Mesenteric fat pad (tissue), 1 donor: Measurements from ENCODE around the gene CFAP97D1. TPM values are rescaled to one million over a fixed set of nuclear protein-coding genes. Genes with fewer than 3 reads are reported as not detected.
"Not testable (repeated sequence)": the region's sequence is repeated elsewhere in the genome, so short reads cannot be mapped to it uniquely, and the experiment has no call there.

Source experiments
- DNase-seq: peaks from one replicate; pipeline ENCODE4 v3.0.0-alpha.2; 2020; ENCODE audit warnings: low spot score
- total RNA-seq: library from RNA; stranded (reverse); fragmentation: NEBNext Ultra II Directional; extraction: Animal tissue kit (Norgen Biotek cat#: 25700); gene quantifications from one replicate; pipeline ENCODE4 v1.2.1, GENCODE V29; 2021
- donor health status: DM: yes; HTN: yes; CAD: no.

Gene CFAP97D1
- total RNA-seq, 1 donor from 2014 or later = not detected

DNA sequence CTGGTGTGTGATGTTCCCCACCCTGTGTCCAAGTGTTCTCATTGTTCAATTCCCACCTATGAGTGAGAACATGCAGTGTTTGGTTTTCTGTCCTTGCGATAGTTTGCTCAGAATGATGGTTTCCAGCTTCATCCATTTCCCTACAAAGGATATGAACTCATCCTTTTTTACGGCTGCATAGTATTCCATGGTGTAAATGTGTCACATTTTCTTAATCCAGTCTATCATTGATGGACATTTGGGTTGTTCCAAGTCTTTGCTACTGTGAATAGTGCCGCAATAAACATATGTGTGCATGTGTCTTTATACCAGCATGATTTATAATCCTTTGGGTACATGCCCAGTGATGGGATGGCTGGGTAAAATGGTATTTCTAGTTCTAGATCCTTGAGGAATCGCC lies 12.4 kb downstream of the CFAP97D1 start:
- DNase-seq = not testable (repeated sequence)

DNA sequence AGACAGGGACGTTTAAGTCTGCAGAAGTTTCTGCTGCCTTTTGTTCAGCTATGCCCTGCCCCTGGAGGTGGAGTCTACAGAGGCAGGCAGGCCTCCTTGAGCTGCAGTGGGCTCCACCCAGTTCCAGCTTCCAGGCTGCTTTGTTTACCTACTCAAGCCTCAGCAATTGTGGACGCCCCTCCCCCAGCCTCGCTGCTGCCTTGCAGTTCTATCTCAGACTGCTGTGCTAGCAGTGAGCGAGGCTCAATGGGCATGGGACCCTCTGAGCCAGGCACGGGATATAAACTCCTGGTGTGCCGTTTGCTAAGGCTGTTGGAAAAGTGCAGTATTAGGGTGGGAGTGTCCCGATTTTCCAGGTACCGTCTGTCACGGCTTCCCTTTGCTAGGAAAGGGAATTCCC lies 17.8 kb downstream of the CFAP97D1 start:
- DNase-seq = not testable (repeated sequence)

DNA sequence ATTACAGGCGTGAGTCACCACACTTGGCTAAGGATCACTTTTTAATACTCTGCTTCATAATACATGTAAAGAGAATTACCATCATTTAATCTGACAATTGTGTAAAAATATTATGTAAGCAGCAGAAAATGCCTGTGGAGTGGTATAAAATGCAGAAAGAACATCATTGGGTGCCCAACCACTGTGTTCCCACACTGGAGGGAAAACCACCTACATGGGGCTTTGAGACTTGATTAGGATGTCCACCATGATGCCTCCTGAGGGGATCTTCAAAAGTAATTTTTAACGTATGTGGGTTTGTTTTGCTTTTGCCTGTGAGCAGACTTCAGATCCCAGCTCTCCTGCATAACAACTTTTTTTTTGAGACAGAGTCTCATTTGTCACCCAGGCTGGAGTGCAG lies 18.8 kb downstream of the CFAP97D1 start:
- DNase-seq = no peak

- DNase-seq = no peak
Measured at GRCh38 chr17:43800736-43801135, 20.5 kb downstream of the CFAP97D1 start.

GRCh38 chr17:43801844-43802243 lies 21.6 kb downstream of the CFAP97D1 start:
- DNase-seq = no peak

DNA sequence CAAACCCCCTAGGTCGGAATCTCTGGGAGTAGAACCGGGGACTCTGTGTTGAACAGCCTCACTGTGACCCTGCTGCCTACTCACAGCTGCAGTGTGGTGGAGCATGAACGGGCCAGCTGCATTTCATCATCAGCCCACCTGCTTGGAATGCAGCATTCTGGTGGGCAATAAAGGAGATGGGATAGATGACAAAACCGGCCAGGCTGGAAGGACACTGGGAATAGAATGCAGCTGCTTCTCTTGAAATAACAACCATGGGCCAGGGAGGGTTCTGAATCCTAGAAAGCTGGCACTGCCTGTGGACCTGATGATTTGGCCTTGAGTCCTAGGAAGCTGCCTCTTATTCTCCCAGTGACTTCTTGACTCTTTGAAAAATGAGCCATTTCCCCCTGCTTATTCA lies 23.5 kb downstream of the CFAP97D1 start:
- DNase-seq = no peak

DNA sequence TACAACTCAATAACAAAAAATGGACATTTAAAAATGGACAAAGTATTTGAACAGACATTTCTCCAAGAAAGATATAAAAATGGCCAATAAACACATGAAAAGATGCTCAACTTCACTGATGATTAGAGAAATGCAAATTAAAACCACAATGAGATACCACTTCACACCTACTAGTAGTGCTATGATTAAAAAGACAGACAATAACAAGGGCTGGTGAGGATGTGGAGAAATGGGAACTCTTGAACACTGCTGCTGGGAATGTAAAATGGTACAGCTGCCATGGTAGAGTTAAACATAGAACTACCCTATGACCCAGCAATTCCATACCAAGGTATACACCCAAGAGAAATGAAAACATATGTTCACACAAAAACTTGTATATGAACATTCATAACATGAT lies 24.9 kb downstream of the CFAP97D1 start:
- no peak for DNase-seq

GRCh38 chr17:43808076-43808475 lies 27.8 kb downstream of the CFAP97D1 start:
- no peak for DNase-seq

GRCh38 chr17:43809121-43809520 lies 28.9 kb downstream of the CFAP97D1 start:
- no peak for DNase-seq

DNA sequence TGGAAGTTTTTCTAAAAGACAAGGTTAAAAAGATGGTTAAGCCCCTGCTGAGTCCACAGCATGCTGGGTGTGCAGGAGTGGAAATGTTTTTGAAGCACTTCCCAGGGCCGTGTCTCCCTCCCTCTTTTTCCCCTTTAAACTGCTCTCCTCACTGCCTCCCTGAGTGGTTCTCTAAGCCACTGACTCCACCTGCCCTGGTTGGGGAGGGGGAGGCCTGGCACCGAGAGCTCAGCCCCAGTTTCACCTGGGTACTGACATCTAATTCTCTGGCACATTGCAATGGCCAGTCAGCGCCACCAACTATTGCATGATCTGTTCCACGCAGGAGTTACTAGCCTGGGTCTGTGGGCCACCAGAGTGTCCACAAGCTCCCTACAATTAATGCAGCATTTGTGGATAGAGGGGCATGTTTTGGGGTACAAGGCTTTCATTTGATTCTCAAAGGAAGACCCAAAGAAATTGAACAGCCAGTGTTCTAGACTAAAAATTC lies 30.0 kb downstream of the CFAP97D1 start:
- peak; percentile 59 for DNase-seq

GRCh38 chr17:43810823-43811222 lies 30.6 kb downstream of the CFAP97D1 start:
- peak; percentile 37 for DNase-seq

GRCh38 chr17:43812396-43813265 lies 32.4 kb downstream of the CFAP97D1 start:
- DNase-seq = peak; percentile 71

- DNase-seq = peak; percentile 67
Measured at GRCh38 chr17:43813386-43813785, 33.2 kb downstream of the CFAP97D1 start.

GRCh38 chr17:43814026-43814425 lies 33.8 kb downstream of the CFAP97D1 start:
- DNase-seq = peak; percentile 73

GRCh38 chr17:43814714-43815113 lies 34.5 kb downstream of the CFAP97D1 start:
- no peak for DNase-seq

GRCh38 chr17:43816336-43817320 lies 36.4 kb downstream of the CFAP97D1 start:
- peak; percentile 64 for DNase-seq

- peak; percentile 84 for DNase-seq
Measured at GRCh38 chr17:43817826-43818225, 37.6 kb downstream of the CFAP97D1 start.

GRCh38 chr17:43818966-43819365 lies 38.7 kb downstream of the CFAP97D1 start:
- DNase-seq = peak; percentile 81

GRCh38 chr17:43820759-43821158 lies 40.5 kb downstream of the CFAP97D1 start:
- peak; percentile 88 for DNase-seq

DNA sequence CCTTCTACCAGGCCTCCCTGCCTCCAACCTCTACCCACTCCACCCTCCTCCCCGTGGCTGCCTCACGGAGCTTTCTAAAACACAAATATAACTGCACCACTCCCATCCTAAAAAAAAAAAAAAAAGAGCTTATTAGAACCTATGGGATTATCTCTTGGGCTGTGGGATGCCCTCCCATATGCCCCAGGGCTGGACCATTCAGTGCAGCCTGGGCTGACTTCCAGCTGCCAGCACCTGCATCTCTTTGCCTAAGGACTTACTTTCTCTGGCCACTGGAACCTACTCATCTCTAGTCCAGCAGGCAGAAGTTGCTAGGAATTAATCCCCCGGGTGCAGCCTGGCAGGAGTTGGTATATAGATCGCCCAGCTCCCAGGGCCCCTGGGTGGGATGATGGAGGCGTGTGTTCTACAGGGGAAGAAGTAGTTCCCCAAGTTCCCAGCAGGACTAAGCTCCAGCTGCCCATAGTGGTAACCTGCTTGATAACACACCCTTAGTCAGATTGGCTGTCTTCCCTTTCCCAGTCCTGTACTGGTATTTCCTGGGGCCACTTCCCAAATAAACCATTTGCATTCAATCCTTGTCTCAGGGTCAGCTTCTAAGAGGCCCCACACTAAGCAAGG lies 42.4 kb downstream of the CFAP97D1 start:
- peak; percentile 26 for DNase-seq
